WERI-Rb-1 (cell line): ENCODE results near the gene COL4A1.

ENCODE experiments used
- DNase-seq: peaks from one replicate; pipeline ENCODE4 v3.0.0-alpha.2; 2020
- H3K27ac ChIP-seq: fragments of 250-450 bp; sonication (Bioruptor Pico); 2 replicates; pipeline ENCODE4 v1.5.1; 2020; ENCODE audit warnings: mild to moderate bottlenecking, moderate library complexity
- H3K27me3 ChIP-seq: fragments of 250-450 bp; sonication (Bioruptor Pico); 2 replicates; pipeline ENCODE4 v1.5.1; 2021; ENCODE audit warnings: mild to moderate bottlenecking, low read depth, moderate library complexity; ENCODE audit not compliant: insufficient read depth, severe bottlenecking
- H3K36me3 ChIP-seq: fragments of 250-450 bp; sonication (Bioruptor Pico); 2 replicates; pipeline ENCODE4 v1.5.1; 2020; ENCODE audit warnings: mild to moderate bottlenecking, moderate library complexity
- H3K4me3 ChIP-seq: 2 replicates; pipeline ENCODE4 v1.5.1; 2011; ENCODE audit warnings: low read depth, mild to moderate bottlenecking, control low read depth, low read length
- H3K9me3 ChIP-seq: fragments of 250-450 bp; sonication (Bioruptor Pico); 2 replicates; pipeline ENCODE4 v1.5.1; 2021; ENCODE audit warnings: mild to moderate bottlenecking, moderate library complexity; ENCODE audit not compliant: severe bottlenecking
- CTCF ChIP-seq: IDR thresholded peaks from 2 replicates; pipeline ENCODE4 v1.5.1; 2011; ENCODE audit warnings: low read depth, mild to moderate bottlenecking, control low read depth, inconsistent platforms, low read length

Gene COL4A1

GRCh38 chr13:110128546-110128945 lies 178.4 kb downstream of the COL4A1 start:
- no peak for TF ChIP-seq CTCF

DNA sequence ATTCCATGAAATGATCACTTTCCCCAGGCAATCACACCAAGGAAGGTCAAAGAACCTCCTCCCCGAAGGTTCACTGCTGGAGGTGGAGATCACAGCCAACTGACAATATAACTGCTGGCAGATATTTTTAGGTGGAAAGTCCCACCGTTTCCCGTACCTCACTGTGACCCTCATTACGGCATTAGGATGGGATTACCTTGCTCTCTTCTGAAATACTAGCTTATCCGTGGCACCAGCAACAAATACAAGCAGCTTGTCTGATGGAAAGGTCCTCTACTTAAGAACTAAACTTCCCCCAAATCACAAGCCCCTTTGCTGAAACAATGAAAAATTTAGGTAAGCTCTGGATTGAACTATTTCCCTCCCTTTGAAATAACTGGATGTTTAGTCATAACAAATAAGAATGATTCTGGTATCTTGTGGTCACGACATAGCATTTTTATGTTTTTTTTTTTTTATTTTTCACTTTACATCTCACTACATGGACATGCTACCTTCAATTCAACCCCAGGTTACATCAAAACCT lies 178.9 kb downstream of the COL4A1 start:
- no peaks in the 10 kb centered on the region for H3K27me3 ChIP-seq
- H3K36me3 ChIP-seq = no peaks in the 10 kb centered on the region
- H3K4me3 ChIP-seq = no peak overlapping the region
- no peak overlapping the region for H3K27ac ChIP-seq
- no peak for DNase-seq
- no peaks in the 10 kb centered on the region for H3K9me3 ChIP-seq
- TF ChIP-seq CTCF = no peak

More at GRCh38 chr13:110128546-110128945, 178.4 kb downstream of the COL4A1 start:
- Histone ChIP-seq H3K27ac (no peak overlapping the region), H3K27me3 (no peaks in the 10 kb centered on the region), H3K9me3 (no peaks in the 10 kb centered on the region), H3K4me3 (no peak overlapping the region), H3K36me3 (no peaks in the 10 kb centered on the region)
- no peak for DNase-seq

DNA sequence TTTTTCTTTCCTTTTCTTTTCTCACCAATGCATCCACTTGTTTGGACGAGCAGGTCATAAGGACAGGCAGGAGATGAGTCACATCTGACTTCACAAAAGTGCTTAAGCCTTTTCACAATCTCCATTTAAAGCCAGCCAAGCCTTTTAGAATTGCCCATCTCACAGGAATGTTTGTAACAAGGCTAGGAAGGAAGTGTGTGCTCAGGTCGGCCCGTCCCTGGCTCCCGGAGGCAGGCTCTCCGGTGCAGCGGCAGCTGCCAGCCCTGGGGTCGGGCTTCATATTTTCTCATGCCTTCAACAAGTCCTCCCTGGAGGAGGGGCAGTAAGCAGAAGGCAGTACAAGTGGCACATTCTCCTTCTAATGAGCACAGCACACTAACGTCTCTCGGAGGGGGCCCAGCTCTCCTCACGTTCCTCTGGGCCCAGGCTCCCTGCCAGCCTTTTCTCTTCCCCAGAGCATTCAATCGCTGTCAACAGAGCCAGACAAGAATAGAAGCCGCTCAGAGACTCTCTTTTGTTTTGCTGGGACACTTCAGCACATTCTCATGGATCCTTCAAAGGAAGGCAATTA lies 180.5 kb downstream of the COL4A1 start:
- no peaks in the 10 kb centered on the region for H3K27me3 ChIP-seq
- no peak for DNase-seq
- TF ChIP-seq CTCF = no peak
- H3K9me3 ChIP-seq = peaks cover 2% of the 10 kb centered on the region
- H3K36me3 ChIP-seq = no peaks in the 10 kb centered on the region
- H3K4me3 ChIP-seq = no peak overlapping the region
- H3K27ac ChIP-seq = no peak overlapping the region

DNA sequence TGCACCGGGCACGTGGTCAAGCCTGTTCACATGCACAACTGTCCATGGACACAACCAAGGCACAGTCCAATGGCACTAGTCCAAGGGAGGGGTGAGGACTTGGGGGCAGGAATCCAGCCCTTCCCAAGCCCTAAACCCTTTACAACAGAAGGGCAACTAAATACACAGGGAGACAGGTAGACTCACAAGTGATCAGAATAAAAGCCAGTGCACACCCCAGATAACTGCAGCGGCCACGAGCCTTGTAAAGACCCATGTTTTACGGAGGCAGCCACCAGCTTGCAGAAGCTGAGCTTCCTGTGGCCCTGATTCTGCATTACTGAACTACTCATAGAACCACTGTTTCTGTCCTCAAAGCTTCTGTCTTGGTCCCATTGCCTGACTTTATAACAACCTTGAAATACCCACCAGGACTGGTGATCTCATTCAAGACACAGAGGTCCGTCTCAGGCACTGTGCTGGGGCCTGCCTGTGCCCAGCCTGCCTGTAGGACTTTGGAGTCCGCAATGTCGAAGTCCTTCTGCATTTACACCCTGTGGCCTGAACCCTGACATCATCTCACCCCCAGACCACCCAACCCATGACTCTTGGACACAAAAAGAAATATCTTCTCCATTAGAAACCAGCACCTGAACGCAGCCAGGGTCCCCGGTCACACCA lies 181.2 kb downstream of the COL4A1 start:
- H3K9me3 ChIP-seq = peaks cover 2% of the 10 kb centered on the region
- no peak for TF ChIP-seq CTCF
- H3K4me3 ChIP-seq = no peak overlapping the region
- DNase-seq = no peak
- no peaks in the 10 kb centered on the region for H3K27me3 ChIP-seq
- H3K36me3 ChIP-seq = no peaks in the 10 kb centered on the region
- H3K27ac ChIP-seq = no peak overlapping the region

GRCh38 chr13:110125157-110125556 lies 181.8 kb downstream of the COL4A1 start:
- Histone ChIP-seq H3K4me3 (no peak overlapping the region), H3K27ac (no peak overlapping the region), H3K27me3 (no peaks in the 10 kb centered on the region), H3K36me3 (no peaks in the 10 kb centered on the region), H3K9me3 (peaks cover 2% of the 10 kb centered on the region)
- no peak; the same call in 1 of the 2 replicates for TF ChIP-seq CTCF
- DNase-seq = no peak
